ENCODE measurements around the gene CNN2. TPM values are rescaled to one million over a fixed set of nuclear protein-coding genes. Genes with fewer than 3 reads are reported as not detected.

The CNN2 gene
- total RNA-seq, 2 experiments from 2014 or later: 307 to 318 TPM

DNA sequence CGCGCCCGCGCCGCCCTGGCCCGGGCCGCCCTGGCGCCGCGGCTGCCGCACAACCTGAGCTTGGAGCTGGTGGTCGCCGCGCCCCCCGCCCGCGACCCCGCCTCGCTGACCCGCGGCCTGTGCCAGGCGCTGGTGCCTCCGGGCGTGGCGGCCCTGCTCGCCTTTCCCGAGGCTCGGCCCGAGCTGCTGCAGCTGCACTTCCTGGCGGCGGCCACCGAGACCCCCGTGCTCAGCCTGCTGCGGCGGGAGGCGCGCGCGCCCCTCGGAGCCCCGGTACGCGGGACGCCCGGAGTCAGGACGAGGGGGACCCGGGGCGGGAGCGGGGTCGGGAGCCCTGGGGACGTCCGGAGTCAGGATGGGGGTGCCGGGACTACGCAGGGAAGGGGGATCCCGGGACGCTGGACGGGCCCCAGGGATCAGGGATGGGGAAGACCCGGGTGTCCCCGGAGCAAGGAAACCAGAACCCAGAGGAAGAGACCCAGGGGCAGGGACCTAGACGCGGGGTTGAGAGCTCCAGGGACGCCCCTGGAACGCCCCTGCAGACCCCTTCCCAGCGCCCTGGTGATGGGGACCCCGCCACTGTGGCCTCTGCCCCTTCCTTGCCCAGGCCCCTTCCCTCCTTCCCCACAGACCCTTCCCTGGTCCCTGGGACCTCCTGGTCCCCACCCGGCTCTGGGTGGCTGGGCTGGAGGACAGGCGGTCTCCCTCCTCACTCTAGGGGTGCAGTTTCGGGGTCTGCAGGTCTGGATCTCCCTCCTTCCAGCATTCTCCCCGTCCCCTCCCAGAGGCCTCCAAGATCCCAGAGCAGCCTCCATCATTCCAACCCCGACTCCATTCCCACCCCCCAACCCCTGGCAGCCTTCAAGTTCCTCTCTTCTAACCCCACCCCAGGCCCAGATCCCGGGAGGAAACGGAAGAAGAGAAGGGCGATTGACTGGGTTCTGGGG, 25.5 kb upstream of the CNN2 start:
- DNase-seq (no peak), ATAC-seq (ENCODE audit: poor library complexity) (no peak)
- POLR2A ChIA-PET: interaction anchor here (0.6 to 1.0 kb wide), 4 partner anchors 19 to 193 kb away, joined by 3 to 4 read pairs (median 3); partner anchors contain the start of genes RNU6-2 and TMEM259
- H3K4me1 Mint-ChIP-seq (ENCODE audit: low read depth): peaks cover 13% of the 10 kb centered on the region
- intact Hi-C loops (cut with DNase I, micrococcal nuclease): loop anchor here (1.0 kb wide), 5 partner anchors 19 to 231 kb away; no protein-coding TSS in a partner anchor
- H3K27ac Mint-ChIP-seq: no peak overlapping the region
- peaks cover 31% of the 10 kb centered on the region for H3K4me1 ChIP-seq (ENCODE audit: insufficient read depth, low read length)
- no peaks in the 10 kb centered on the region for H3K36me3 ChIP-seq (ENCODE audit: insufficient read depth, low read length)
- CTCF ChIA-PET: no interaction called here
- H3K27ac ChIP-seq (ENCODE audit: low read depth in 1 of 2, low read length in 2 of 2): no peak overlapping the region
- peaks cover 31% of the 10 kb centered on the region for H3K27me3 Mint-ChIP-seq
- peaks cover 0 to 11% of the 10 kb centered on the region in 2 experiments for H3K9me3 ChIP-seq (ENCODE audit: control insufficient read depth in 1 of 2, insufficient read depth in 1 of 2, low read length in 2 of 2)
- no peaks in the 10 kb centered on the region for H3K9me3 Mint-ChIP-seq
- H3K27me3 ChIP-seq (ENCODE audit: control insufficient read depth in 1 of 2, insufficient read depth in 2 of 2, low read length in 2 of 2): peaks cover 30 to 47% of the 10 kb centered on the region in 2 experiments
- no peak overlapping the region for H3K4me3 ChIP-seq (ENCODE audit: low read length)
- TF ChIP-seq, protein P1, sequence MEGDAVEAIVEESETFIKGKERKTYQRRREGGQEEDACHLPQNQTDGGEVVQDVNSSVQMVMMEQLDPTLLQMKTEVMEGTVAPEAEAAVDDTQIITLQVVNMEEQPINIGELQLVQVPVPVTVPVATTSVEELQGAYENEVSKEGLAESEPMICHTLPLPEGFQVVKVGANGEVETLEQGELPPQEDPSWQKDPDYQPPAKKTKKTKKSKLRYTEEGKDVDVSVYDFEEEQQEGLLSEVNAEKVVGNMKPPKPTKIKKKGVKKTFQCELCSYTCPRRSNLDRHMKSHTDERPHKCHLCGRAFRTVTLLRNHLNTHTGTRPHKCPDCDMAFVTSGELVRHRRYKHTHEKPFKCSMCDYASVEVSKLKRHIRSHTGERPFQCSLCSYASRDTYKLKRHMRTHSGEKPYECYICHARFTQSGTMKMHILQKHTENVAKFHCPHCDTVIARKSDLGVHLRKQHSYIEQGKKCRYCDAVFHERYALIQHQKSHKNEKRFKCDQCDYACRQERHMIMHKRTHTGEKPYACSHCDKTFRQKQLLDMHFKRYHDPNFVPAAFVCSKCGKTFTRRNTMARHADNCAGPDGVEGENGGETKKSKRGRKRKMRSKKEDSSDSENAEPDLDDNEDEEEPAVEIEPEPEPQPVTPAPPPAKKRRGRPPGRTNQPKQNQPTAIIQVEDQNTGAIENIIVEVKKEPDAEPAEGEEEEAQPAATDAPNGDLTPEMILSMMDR (IDR thresholded peaks at IDR 0.05): no peak
- peak overlapping the region; percentile 34 for H3K4me3 Mint-ChIP-seq
- peaks cover 6% of the 10 kb centered on the region for H3K36me3 Mint-ChIP-seq (ENCODE audit: low read depth)

DNA sequence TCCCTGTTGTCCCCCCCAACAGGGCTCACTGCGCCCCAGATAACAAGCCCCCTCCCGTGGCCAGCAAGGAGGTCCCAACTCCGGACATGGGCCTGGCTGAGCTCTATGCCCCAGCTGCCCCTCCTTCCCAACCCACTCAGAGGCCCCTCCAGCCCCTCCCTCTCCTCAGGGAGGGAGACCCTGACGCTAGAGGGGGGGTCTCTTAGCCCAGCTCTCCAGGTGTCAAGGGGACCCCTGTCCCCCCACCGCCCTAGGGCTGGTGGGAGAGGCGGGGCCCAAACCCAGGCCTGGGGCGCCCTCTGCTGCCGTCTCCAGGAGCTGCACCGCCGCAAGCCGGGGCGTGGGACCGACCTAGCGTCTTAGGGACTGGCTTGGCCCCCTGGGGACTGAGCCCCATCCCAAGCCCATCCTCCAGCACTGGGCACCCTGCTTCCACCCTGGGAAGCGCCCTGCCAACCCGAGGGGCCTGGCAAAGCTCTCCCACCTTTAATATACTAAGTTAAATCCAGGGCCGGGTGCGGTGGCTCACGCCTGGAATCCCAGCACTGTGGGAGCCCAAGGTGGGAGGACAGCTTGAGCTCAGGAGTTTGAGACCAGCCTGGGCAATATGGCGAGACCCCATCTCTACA, 24.8 kb upstream of the CNN2 start:
- Mint-ChIP-seq H3K27me3 (peaks cover 26% of the 10 kb centered on the region), H3K4me3 (no peak overlapping the region), H3K36me3 (ENCODE audit: low read depth) (peaks cover under 1% of the 10 kb centered on the region), H3K4me1 (ENCODE audit: low read depth) (peaks cover 7% of the 10 kb centered on the region), H3K27ac (no peak overlapping the region), H3K9me3 (no peaks in the 10 kb centered on the region)
- Histone ChIP-seq H3K27ac (ENCODE audit: low read depth in 1 of 2, low read length in 2 of 2) (no peak overlapping the region), H3K4me1 (ENCODE audit: insufficient read depth, low read length) (peaks cover 23% of the 10 kb centered on the region), H3K9me3 (ENCODE audit: control insufficient read depth in 1 of 2, insufficient read depth in 1 of 2, low read length in 2 of 2) (peaks cover 0 to 11% of the 10 kb centered on the region in 2 experiments), H3K36me3 (ENCODE audit: insufficient read depth, low read length) (no peaks in the 10 kb centered on the region), H3K4me3 (ENCODE audit: low read length) (no peak overlapping the region), H3K27me3 (ENCODE audit: control insufficient read depth in 1 of 2, insufficient read depth in 2 of 2, low read length in 2 of 2) (peaks cover 30 to 40% of the 10 kb centered on the region in 2 experiments)
- intact Hi-C loops (cut with DNase I, micrococcal nuclease): loop anchor here (1.0 kb wide), 5 partner anchors 19 to 231 kb away; no protein-coding TSS in a partner anchor
- ATAC-seq (ENCODE audit: poor library complexity): peak; percentile 82
- TF ChIP-seq, protein P1 (IDR thresholded peaks at IDR 0.05): peak; percentile 91
- DNase-seq: peak in 13 of 14 experiments; percentile 62 to 82 (median 71)
- ChIA-PET POLR2A (interaction anchor here (0.6 to 1.0 kb wide), 4 partner anchors 18 to 192 kb away, joined by 3 to 4 read pairs (median 3); partner anchors contain the start of genes RNU6-2 and TMEM259), CTCF (no interaction called here)

DNA sequence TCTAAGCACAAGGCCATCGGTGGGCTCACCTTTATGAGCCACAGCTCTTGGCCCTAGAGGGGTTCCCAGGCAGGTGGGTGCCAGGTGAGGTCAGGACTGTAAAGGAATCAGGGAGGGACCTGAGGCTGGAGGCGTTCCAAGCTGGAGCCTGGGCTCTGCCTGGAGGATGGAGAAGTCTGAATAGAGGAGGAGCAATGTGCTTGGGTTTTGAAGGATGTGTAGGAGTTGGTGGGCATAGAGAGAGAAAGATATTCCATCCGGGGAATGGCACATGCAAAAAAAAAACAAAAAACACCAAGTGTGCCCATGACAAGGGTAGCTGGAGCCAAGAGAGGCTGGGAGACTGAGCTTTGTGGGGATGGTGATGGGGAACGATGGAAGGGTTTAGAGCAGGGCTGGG, 23.8 kb upstream of the CNN2 start:
- CTCF ChIA-PET: no interaction called here
- POLR2A ChIA-PET: interaction anchor here (0.6 to 1.1 kb wide), 3 partner anchors 64 to 138 kb away, joined by 3 to 4 read pairs (median 4); partner anchors contain the start of gene ARHGAP45
- H3K36me3 ChIP-seq (ENCODE audit: insufficient read depth, low read length): no peaks in the 10 kb centered on the region
- H3K4me1 ChIP-seq (ENCODE audit: insufficient read depth, low read length): peaks cover 16% of the 10 kb centered on the region
- no peak overlapping the region for H3K27ac ChIP-seq (ENCODE audit: low read depth in 1 of 2, low read length in 2 of 2)
- DNase-seq: no peak
- no peak for ATAC-seq (ENCODE audit: poor library complexity)
- Mint-ChIP-seq H3K27me3 (peaks cover 23% of the 10 kb centered on the region), H3K4me3 (no peak overlapping the region), H3K4me1 (ENCODE audit: low read depth) (peaks cover 6% of the 10 kb centered on the region), H3K36me3 (ENCODE audit: low read depth) (no peaks in the 10 kb centered on the region), H3K27ac (no peak overlapping the region), H3K9me3 (no peaks in the 10 kb centered on the region)
- TF ChIP-seq, protein P1 (IDR thresholded peaks at IDR 0.05): no peak
- intact Hi-C loops (cut with DNase I, micrococcal nuclease): no loop called here
- peaks cover 30 to 33% of the 10 kb centered on the region in 2 experiments for H3K27me3 ChIP-seq (ENCODE audit: control insufficient read depth in 1 of 2, insufficient read depth in 2 of 2, low read length in 2 of 2)
- peaks cover 0 to 11% of the 10 kb centered on the region in 2 experiments for H3K9me3 ChIP-seq (ENCODE audit: control insufficient read depth in 1 of 2, insufficient read depth in 1 of 2, low read length in 2 of 2)
- no peak overlapping the region for H3K4me3 ChIP-seq (ENCODE audit: low read length)
